HCT116 (cell line): Measurements from ENCODE around the gene MAP3K12. TPM values are rescaled to one million over a fixed set of nuclear protein-coding genes. Genes with fewer than 3 reads are reported as not detected.
A peak's percentile ranks its signal among the peaks of the same experiment; 100 is the strongest.

Experiments
- ATAC-seq: fragments of 200-7000 bp; cut with Tn5 transposase; 2 replicates; pipeline ENCODE4 v1.9.1; 2020; ENCODE audit warnings: mild to moderate bottlenecking, moderate library complexity
- BruUV-seq: library from RNA; stranded (reverse); fragments of 400-500 nt; replicated peaks from 2 replicates; lab custom pipeline; 2021; lab: Mats Ljungman, UMichigan
- CTCF ChIA-PET: fragments of 300-600 bp; sonication (Branson Sonifier 250); formaldehyde crosslinking; loops from one replicate; lab custom pipeline; 2021; ENCODE audit warnings: antibody characterized with exemption; lab: Charles Lee
- POLR2A ChIA-PET: fragments of 300-600, 350-600 bp; sonication (Branson Sonifier 250); formaldehyde crosslinking; loops from one replicate; lab custom pipeline; 2021; ENCODE audit warnings: antibody characterized with exemption; lab: Charles Lee
- RAD21 ChIA-PET, 2 experiments: fragments of 300-600 bp; sonication (Branson Sonifier 250); formaldehyde crosslinking; loops; one replicate each; lab custom pipeline; 2023; ENCODE audit warnings: low total read pairs in 2 of 2; ENCODE audit not compliant: uncharacterized antibody in 2 of 2, unreplicated experiment in 2 of 2, low non-redundant PET in 1 of 2; lab: Charles Lee
- DNase-seq: peaks from one replicate; pipeline ENCODE4 v3.0.0-alpha.2; 2010; ENCODE audit warnings: low read depth, low spot score
- H2AFZ ChIP-seq: fragments of 200-600 bp; shearing (Covaris generic), sonication (generic); 2 replicates; pipeline ENCODE4 v1.6.1; 2017; ENCODE audit warnings: low read depth, mixed run types, mixed read lengths, antibody characterized with exemption, low read length; ENCODE audit not compliant: poor library complexity, severe bottlenecking
- H3K27ac ChIP-seq: 2 replicates; pipeline ENCODE4 v1.5.1; 2012; ENCODE audit warnings: low read depth, low read length
- H3K27me3 ChIP-seq: fragments of 200-600 bp; sonication (generic); 2 replicates; pipeline ENCODE4 v1.6.1; 2016; ENCODE audit warnings: mixed run types, low read length, mixed read lengths; ENCODE audit not compliant: insufficient read depth
- H3K36me3 ChIP-seq, 2 experiments: fragments of 200-500 bp in 1 of 2; fragments of 200-600 bp in 1 of 2; sonication (Bioruptor generic) in 1 of 2; sonication (generic) in 1 of 2; 2 replicates each; pipeline versions ENCODE4 v1.5.1 to v1.6.1; 2014 to 2016; ENCODE audit warnings: low read length in 2 of 2, inconsistent platforms in 1 of 2, mixed read lengths in 1 of 2, mixed run types in 1 of 2; ENCODE audit not compliant: insufficient read depth in 2 of 2, control insufficient read depth in 1 of 2
- H3K4me1 ChIP-seq, 2 experiments: fragments of 200-600 bp in 1 of 2; sonication (generic) in 1 of 2; 2 replicates each; pipeline versions ENCODE4 v1.5.1 to v1.6.1; 2012 to 2017; ENCODE audit warnings: low read length in 2 of 2, inconsistent platforms in 1 of 2, mild to moderate bottlenecking in 1 of 2, mixed read lengths in 1 of 2, mixed run types in 1 of 2, moderate library complexity in 1 of 2; ENCODE audit not compliant: insufficient read depth in 2 of 2, control insufficient read depth in 1 of 2
- H3K4me2 ChIP-seq: fragments of 200-600 bp; sonication (generic); 2 replicates; pipeline ENCODE4 v1.6.1; 2017; ENCODE audit warnings: mixed run types, low read length, mixed read lengths
- H3K4me3 ChIP-seq, 2 experiments: fragments of 200-600 bp in 1 of 2; sonication (generic) in 1 of 2; replicated peaks in 1 of 2; 2 replicates each; pipeline ENCODE4 v1.5.1; 2011 to 2016; ENCODE audit warnings: low read length in 2 of 2, control low read depth in 1 of 2, low read depth in 1 of 2, mild to moderate bottlenecking in 1 of 2, mixed read lengths in 1 of 2, mixed run types in 1 of 2
- H3K79me2 ChIP-seq: fragments of 200-600 bp; sonication (generic); 2 replicates; pipeline ENCODE4 v1.6.1; 2017; ENCODE audit warnings: mild to moderate bottlenecking, mixed run types, low read length, moderate library complexity, mixed read lengths; ENCODE audit not compliant: insufficient read depth
- H3K9ac ChIP-seq: fragments of 200-600 bp; sonication (generic); 2 replicates; pipeline ENCODE4 v1.6.1; 2016; ENCODE audit warnings: low read length, mixed read lengths
- H3K9me2 ChIP-seq: fragments of 200-600 bp; sonication (generic), shearing (Covaris generic); 2 replicates; pipeline ENCODE4 v1.6.1; 2017; ENCODE audit warnings: mixed run types, mild to moderate bottlenecking, moderate library complexity; ENCODE audit not compliant: insufficient read depth
- H3K9me3 ChIP-seq, 2 experiments: fragments of 200-500 bp in 1 of 2; fragments of 200-600 bp in 1 of 2; sonication (Bioruptor generic) in 1 of 2; sonication (generic) in 1 of 2; 2 replicates each; pipeline ENCODE4 v1.6.1; 2014 to 2017; ENCODE audit warnings: low read length in 2 of 2, mixed read lengths in 2 of 2, inconsistent platforms in 1 of 2, low read depth in 1 of 2, mild to moderate bottlenecking in 1 of 2, mixed run types in 1 of 2, moderate library complexity in 1 of 2; ENCODE audit not compliant: control insufficient read depth in 1 of 2, insufficient read depth in 1 of 2
- H4K20me1 ChIP-seq: fragments of 200-600 bp; sonication (generic), shearing (Covaris generic); 2 replicates; pipeline ENCODE4 v1.6.1; 2017; ENCODE audit warnings: mixed run types, mild to moderate bottlenecking, moderate library complexity; ENCODE audit not compliant: insufficient read depth
- ATF3 ChIP-seq: IDR thresholded peaks from 2 replicates; pipeline ENCODE4 v1.6.1; 2012
- CBX3 ChIP-seq: IDR thresholded peaks from 2 replicates; pipeline ENCODE4 v1.6.1; 2012; ENCODE audit warnings: low read depth
- CTCF ChIP-seq, 3 experiments: fragments of 200-600 bp in 1 of 3; sonication (generic) in 1 of 3; IDR thresholded peaks in 2 of 3; conservative IDR thresholded peaks in 1 of 3; 2 replicates each; pipeline ENCODE4 v1.5.1; 2012 to 2017; ENCODE audit warnings: low read depth in 2 of 3, low read length in 2 of 3, antibody characterized with exemption in 1 of 3, borderline replicate concordance in 1 of 3, control low read depth in 1 of 3, mild to moderate bottlenecking in 1 of 3, mixed read lengths in 1 of 3, mixed run types in 1 of 3, moderate library complexity in 1 of 3; ENCODE audit not compliant: insufficient read depth in 1 of 3
- ELF1 ChIP-seq: IDR thresholded peaks from 2 replicates; pipeline ENCODE4 v1.6.1; 2012; ENCODE audit warnings: low read depth, borderline replicate concordance
- EZH2 ChIP-seq: fragments of 200-600 bp; sonication (generic); IDR thresholded peaks from 2 replicates; pipeline ENCODE4 v1.6.1; 2017; ENCODE audit warnings: antibody characterized with exemption, mixed run types
- EZH2phosphoT487 ChIP-seq: fragments of 200-600 bp; IDR thresholded peaks from 2 replicates; pipeline ENCODE4 v1.6.1; 2018; ENCODE audit warnings: antibody characterized with exemption, borderline replicate concordance
- POLR2A ChIP-seq: IDR thresholded peaks from 2 replicates; pipeline ENCODE4 v1.7.0; 2011; ENCODE audit warnings: borderline replicate concordance; ENCODE audit not compliant: insufficient read depth, insufficient read length; ENCODE audit errors: extremely low read depth
- POLR2AphosphoS5 ChIP-seq: IDR thresholded peaks from 2 replicates; pipeline ENCODE4 v1.6.1; 2011; ENCODE audit warnings: mild to moderate bottlenecking, low read depth, low read length, moderate library complexity
- RAD21 ChIP-seq: IDR thresholded peaks from 2 replicates; pipeline ENCODE4 v1.6.1; 2012; ENCODE audit warnings: low read depth, mild to moderate bottlenecking
- SP1 ChIP-seq: IDR thresholded peaks from 2 replicates; pipeline ENCODE4 v1.6.1; 2012; ENCODE audit warnings: low read depth
- SRF ChIP-seq: IDR thresholded peaks from 2 replicates; pipeline ENCODE4 v1.6.1; 2012; ENCODE audit warnings: low read depth
- TCF7L2 ChIP-seq: IDR thresholded peaks from 2 replicates; pipeline ENCODE4 v1.7.0; 2011; ENCODE audit warnings: borderline replicate concordance, inconsistent platforms; ENCODE audit not compliant: insufficient read depth, insufficient read length; ENCODE audit errors: extremely low read depth
- ZBTB33 ChIP-seq: IDR thresholded peaks from 2 replicates; pipeline ENCODE4 v1.6.1; 2011; ENCODE audit warnings: mild to moderate bottlenecking, low read length, moderate library complexity; ENCODE audit not compliant: insufficient replicate concordance; ENCODE audit errors: extremely low read depth
- ZFX ChIP-seq: fragments of 450-650 bp; IDR thresholded peaks from 2 replicates; pipeline ENCODE4 v1.6.1; 2017
- intact Hi-C: fragments of 100-400 bp; cut with micrococcal nuclease; formaldehyde crosslinking; loops from 2 replicates; pipeline ENCODE4 v1.10.0; 2022
- total RNA-seq: library from RNA; stranded (reverse); gene quantifications from one replicate; pipeline ENCODE4 v1.2.1, GENCODE V29; 2021; ENCODE audit not compliant: unreplicated experiment

The MAP3K12 gene
- total RNA-seq, 1 experiment from 2014 or later: 16.3 TPM

GRCh38 chr12:53500142-53500775, 1.0 kb upstream of the MAP3K12 start:
- no peaks in the 10 kb centered on the region for H3K9me3 ChIP-seq
- peaks cover 16% of the 10 kb centered on the region for H3K79me2 ChIP-seq
- H3K36me3 ChIP-seq: peaks cover 0 to 4% of the 10 kb centered on the region in 2 experiments; a peak in 2 of 4 replicates
- TF ChIP-seq CBX3 (no peak), POLR2A (peak; percentile 40), POLR2AphosphoS5 (peak; percentile 75), SRF (no peak)
- H3K9ac ChIP-seq: peak overlapping the region; percentile 88
- ChIA-PET CTCF (interaction anchor here (0.7 to 2.5 kb wide), 14 partner anchors 13 to 434 kb away, joined by 3 to 29 read pairs (median 4); partner anchors contain the start of genes AAAS, ATP5MC2 and MYG1), POLR2A (interaction anchor here (0.5 to 2.0 kb wide), 14 partner anchors 9 to 632 kb away, joined by 3 to 17 read pairs (median 4); partner anchors contain the start of genes AAAS, PFDN5, PRR13 and SP1), RAD21 (no interaction called here)
- H3K4me2 ChIP-seq: peak overlapping the region; percentile 89
- peak overlapping the region; percentile 90 for H3K27ac ChIP-seq
- H2AFZ ChIP-seq: no peak overlapping the region
- H3K9me2 ChIP-seq: no peaks in the 10 kb centered on the region
- no peak for DNase-seq
- TSS peak; percentile 85 for BruUV-seq
- H3K4me3 ChIP-seq: peak overlapping the region; percentile 75 to 87
- no peaks in the 10 kb centered on the region for H3K27me3 ChIP-seq
- no peaks in the 10 kb centered on the region for H4K20me1 ChIP-seq
- peaks cover 13 to 43% of the 10 kb centered on the region in 2 experiments for H3K4me1 ChIP-seq
- ATAC-seq: no peak
- intact Hi-C loops: loop anchor here (2.0 kb wide), 1 partner anchor 179 kb away; the partner anchor contains the start of gene AAAS

- ATAC-seq (no peak), DNase-seq (no peak)
- no TSS peak for BruUV-seq
- Histone ChIP-seq H3K9me3 (no peaks in the 10 kb centered on the region), H3K9me2 (no peaks in the 10 kb centered on the region), H3K27me3 (no peaks in the 10 kb centered on the region), H3K36me3 (no peaks in the 10 kb centered on the region), H2AFZ (no peak overlapping the region), H3K79me2 (peaks cover 16% of the 10 kb centered on the region), H4K20me1 (no peaks in the 10 kb centered on the region), H3K4me1 (peaks cover 19 to 50% of the 10 kb centered on the region in 2 experiments), H3K27ac (peak overlapping the region; percentile 41), H3K4me2 (peak overlapping the region; percentile 89), H3K9ac (peak overlapping the region; percentile 52; the same call in 1 of the 2 replicates), H3K4me3 (peak overlapping the region; percentile 75 to 87)
- intact Hi-C loops: no loop called here
- CTCF ChIA-PET: no interaction called here
- POLR2A ChIA-PET: interaction anchor here (0.8 kb wide), 1 partner anchor 177 kb away, joined by 3 read pairs; the partner anchor contains the start of gene AAAS
- RAD21 ChIA-PET: no interaction called here
- no peak for TF ChIP-seq EZH2
- TF ChIP-seq ELF1: no peak
- no peak for TF ChIP-seq ZBTB33
- TF ChIP-seq ATF3: no peak
- TF ChIP-seq SP1: no peak
- TF ChIP-seq CBX3: no peak
- no peak for TF ChIP-seq EZH2phosphoT487
- TF ChIP-seq ZFX: no peak
- TF ChIP-seq POLR2AphosphoS5: no peak
- no peak for TF ChIP-seq TCF7L2
- TF ChIP-seq SRF: no peak
- no peak for TF ChIP-seq RAD21
- TF ChIP-seq CTCF (IDR thresholded peaks at IDR 0.05 in 2 of 3, conservative IDR thresholded peaks at IDR 0.05 in 1 of 3; ENCODE audit: borderline replicate concordance in 1 of 3, insufficient read depth in 1 of 3, low read depth in 2 of 3, low read length in 2 of 3): no peak
- TF ChIP-seq POLR2A: no peak
Observed at GRCh38 chr12:53498235-53498630, 1.0 kb downstream of the MAP3K12 start.
